Neutrophil (primary cell): ENCODE measurements around the gene EPHA3.

Source experiments
- H3K27ac ChIP-seq: fragments of 200-600 bp; sonication (generic); 2 replicates; pipeline ENCODE4 v1.5.1; 2016; ENCODE audit warnings: mild to moderate bottlenecking, moderate library complexity
- H3K27me3 ChIP-seq: fragments of 200-600 bp; sonication (generic); 2 replicates; pipeline ENCODE4 v1.6.0; 2016; ENCODE audit warnings: mild to moderate bottlenecking
- H3K36me3 ChIP-seq: fragments of 200-600 bp; sonication (generic); 2 replicates; pipeline ENCODE4 v1.5.1; 2017
- H3K4me1 ChIP-seq, 2 experiments: fragments of 200-600 bp in 1 of 2; sonication (generic) in 1 of 2; 1 replicate in 1 of 2; 2 replicates in 1 of 2; pipeline versions ENCODE4 v1.5.1 to v1.6.1; 2013 to 2016; ENCODE audit warnings: low read depth in 1 of 2, low read length in 1 of 2, mild to moderate bottlenecking in 1 of 2, moderate library complexity in 1 of 2; ENCODE audit not compliant: control insufficient read depth in 1 of 2, insufficient read depth in 1 of 2
- H3K4me3 ChIP-seq, 2 experiments: fragments of 200-600 bp in 1 of 2; sonication (generic) in 1 of 2; 1 replicate in 1 of 2; 2 replicates in 1 of 2; pipeline ENCODE4 v1.5.1; 2013 to 2016; ENCODE audit warnings: low read depth in 1 of 2, low read length in 1 of 2, mild to moderate bottlenecking in 1 of 2, moderate library complexity in 1 of 2
- H3K9me3 ChIP-seq: fragments of 200-600 bp; sonication (generic); 2 replicates; pipeline ENCODE4 v1.5.1; 2016
- TF ChIP-seq, protein P1 (sequence below): fragments of 200-600 bp; sonication (generic); IDR thresholded peaks from 2 replicates; pipeline ENCODE4 v1.5.1; 2016; ENCODE audit warnings: antibody characterized with exemption

Gene EPHA3

DNA sequence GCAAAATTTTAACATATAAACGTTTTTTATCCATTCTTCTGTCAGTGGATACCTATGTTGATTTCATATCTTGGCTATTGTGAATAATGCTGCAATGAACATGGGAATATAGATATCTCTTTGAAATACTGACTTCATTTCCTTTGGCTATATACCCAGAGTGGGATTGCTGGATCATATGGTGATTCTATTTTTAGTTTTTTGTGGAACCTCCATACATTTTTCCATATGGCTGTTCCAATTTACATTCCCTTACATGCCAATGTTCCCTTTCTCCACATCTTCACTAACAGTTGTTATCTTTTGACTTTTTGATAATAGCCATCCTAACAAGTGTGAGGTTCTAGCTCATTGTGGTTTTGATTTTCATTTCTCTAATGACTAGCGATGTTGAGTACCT, 344.6 kb downstream of the EPHA3 start:
- no peaks in the 10 kb centered on the region for H3K4me1 ChIP-seq
- TF ChIP-seq, protein P1, sequence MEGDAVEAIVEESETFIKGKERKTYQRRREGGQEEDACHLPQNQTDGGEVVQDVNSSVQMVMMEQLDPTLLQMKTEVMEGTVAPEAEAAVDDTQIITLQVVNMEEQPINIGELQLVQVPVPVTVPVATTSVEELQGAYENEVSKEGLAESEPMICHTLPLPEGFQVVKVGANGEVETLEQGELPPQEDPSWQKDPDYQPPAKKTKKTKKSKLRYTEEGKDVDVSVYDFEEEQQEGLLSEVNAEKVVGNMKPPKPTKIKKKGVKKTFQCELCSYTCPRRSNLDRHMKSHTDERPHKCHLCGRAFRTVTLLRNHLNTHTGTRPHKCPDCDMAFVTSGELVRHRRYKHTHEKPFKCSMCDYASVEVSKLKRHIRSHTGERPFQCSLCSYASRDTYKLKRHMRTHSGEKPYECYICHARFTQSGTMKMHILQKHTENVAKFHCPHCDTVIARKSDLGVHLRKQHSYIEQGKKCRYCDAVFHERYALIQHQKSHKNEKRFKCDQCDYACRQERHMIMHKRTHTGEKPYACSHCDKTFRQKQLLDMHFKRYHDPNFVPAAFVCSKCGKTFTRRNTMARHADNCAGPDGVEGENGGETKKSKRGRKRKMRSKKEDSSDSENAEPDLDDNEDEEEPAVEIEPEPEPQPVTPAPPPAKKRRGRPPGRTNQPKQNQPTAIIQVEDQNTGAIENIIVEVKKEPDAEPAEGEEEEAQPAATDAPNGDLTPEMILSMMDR, result no peak
- no peak overlapping the region for H3K4me3 ChIP-seq
- no peaks in the 10 kb centered on the region for H3K27me3 ChIP-seq
- H3K9me3 ChIP-seq, result no peaks in the 10 kb centered on the region
- H3K36me3 ChIP-seq, result no peaks in the 10 kb centered on the region
- no peak overlapping the region for H3K27ac ChIP-seq

DNA sequence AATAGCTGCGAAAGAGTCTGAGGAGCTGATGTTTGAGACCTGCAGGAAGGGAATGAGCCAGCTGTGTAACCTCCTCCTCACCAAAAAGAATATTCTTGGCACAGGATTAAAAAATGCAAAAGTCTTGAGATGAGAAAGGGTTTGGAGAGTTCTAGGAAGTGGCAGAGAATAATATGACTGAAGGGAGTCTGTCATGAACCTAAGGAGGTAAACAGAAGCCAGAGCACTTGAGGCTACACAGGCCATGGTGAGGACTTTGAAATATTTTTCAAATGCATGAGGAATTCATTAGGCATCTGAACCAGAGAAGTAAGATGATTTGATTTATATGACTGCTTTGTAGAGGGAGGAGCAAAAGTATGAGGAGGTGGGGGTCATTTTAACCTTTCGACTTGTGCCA, 347.8 kb downstream of the EPHA3 start:
- no peak overlapping the region for H3K4me3 ChIP-seq
- no peaks in the 10 kb centered on the region for H3K4me1 ChIP-seq
- no peaks in the 10 kb centered on the region for H3K9me3 ChIP-seq
- no peak overlapping the region for H3K27ac ChIP-seq
- TF ChIP-seq, protein P1, result no peak
- no peaks in the 10 kb centered on the region for H3K36me3 ChIP-seq
- no peaks in the 10 kb centered on the region for H3K27me3 ChIP-seq

DNA sequence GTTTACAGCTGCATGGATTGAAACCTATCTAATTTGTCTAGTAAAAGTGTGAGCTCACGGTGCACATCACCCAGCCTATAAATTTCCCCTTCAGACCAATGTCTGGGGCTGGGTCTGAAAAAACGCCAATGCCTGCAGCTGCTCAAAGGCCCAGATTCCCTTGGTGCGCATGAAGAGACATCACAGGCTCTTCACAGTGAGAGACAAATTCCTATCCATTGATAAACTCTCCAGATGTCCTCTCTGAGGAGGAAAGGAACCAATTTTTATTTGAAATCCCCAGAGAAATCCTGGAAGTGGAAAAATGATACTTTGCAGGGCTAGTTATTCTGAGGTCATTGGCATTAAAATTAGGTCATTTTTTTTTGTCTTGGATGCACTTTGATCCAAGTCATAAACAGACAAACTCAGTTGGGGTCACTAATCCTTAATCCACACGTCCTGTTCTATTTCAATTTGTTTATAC, 360.5 kb downstream of the EPHA3 start:
- no peak overlapping the region for H3K27ac ChIP-seq
- no peaks in the 10 kb centered on the region for H3K9me3 ChIP-seq
- no peaks in the 10 kb centered on the region for H3K36me3 ChIP-seq
- no peak overlapping the region for H3K4me3 ChIP-seq
- no peaks in the 10 kb centered on the region for H3K27me3 ChIP-seq
- H3K4me1 ChIP-seq, result no peaks in the 10 kb centered on the region
- TF ChIP-seq, protein P1, result no peak

DNA sequence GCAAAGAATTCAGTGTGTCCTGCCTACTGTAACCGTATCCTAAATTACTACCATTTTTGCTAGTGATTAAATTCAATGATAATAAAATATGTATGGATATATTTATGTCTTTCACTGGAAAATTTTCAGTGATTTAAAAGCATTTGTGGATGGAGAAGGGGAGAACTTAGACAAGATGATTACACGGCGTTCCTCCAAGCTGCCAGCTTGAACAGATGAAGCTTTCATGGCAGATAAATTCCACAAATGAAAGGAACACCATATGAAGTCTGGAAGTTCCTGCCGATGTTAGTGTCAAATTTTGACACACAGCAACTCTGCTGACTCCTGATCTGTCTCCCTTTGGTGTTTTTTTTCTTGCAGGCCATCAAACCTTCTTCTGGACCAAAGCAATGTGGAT, 364.7 kb downstream of the EPHA3 start:
- Histone ChIP-seq H3K36me3 (no peaks in the 10 kb centered on the region), H3K4me1 (no peaks in the 10 kb centered on the region), H3K27me3 (no peaks in the 10 kb centered on the region), H3K9me3 (no peaks in the 10 kb centered on the region), H3K4me3 (no peak overlapping the region), H3K27ac (no peak overlapping the region)
- TF ChIP-seq, protein P1, result no peak

DNA sequence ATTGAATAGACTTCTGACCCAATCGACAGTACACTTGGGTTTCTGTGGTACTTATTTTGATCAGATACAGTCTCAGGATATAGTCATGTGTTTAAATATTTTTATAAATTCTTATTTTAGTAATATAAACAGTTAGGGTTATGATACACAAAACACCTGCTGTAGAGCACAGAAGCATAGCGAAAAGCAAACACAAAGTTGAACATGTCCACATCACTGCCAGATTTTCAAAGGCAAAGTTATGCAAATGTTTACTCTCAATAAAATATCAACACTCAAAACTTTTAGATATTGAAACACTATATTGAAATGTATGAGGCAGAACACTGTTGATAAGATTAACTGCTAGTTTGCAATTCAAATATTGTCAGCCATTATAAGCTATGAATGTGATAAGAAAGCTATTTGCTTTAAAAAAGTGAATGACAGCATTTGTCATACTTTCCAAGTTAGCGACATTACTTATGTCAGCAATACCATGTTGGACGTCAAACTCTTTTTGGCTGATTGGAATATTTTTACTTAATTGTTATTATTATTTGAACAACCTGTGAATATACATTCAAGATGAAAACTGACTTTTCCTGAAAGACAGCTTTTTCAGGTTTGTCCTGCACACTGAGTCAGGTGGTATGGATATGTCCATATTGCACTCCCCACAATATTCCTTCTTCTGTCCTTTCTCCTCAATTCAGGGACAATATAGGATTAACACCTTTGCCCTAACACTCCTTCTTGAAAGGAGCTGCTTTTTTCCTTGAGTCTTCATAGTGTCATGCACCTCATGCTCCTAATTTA, 367.1 kb downstream of the EPHA3 start:
- no peaks in the 10 kb centered on the region for H3K27me3 ChIP-seq
- TF ChIP-seq, protein P1, result no peak
- no peaks in the 10 kb centered on the region for H3K9me3 ChIP-seq
- H3K4me1 ChIP-seq, result no peaks in the 10 kb centered on the region
- no peak overlapping the region for H3K4me3 ChIP-seq
- H3K27ac ChIP-seq, result no peak overlapping the region
- H3K36me3 ChIP-seq, result no peaks in the 10 kb centered on the region
